SK-N-SH treated with all-trans-retinoic acid at 6 μM for 48 hours (cell line): Measurements from ENCODE around the gene AKAP6.
"Not testable (repeated sequence)": the region's sequence is repeated elsewhere in the genome, so short reads cannot be mapped to it uniquely, and the experiment has no call there.

ENCODE experiments used
- ARNTL ChIP-seq: fragments of 450-650 bp; formaldehyde crosslinking; IDR thresholded peaks from 2 replicates; pipeline ENCODE4 v1.5.0; 2020; ENCODE audit warnings: low read depth, mild to moderate bottlenecking, moderate library complexity, borderline replicate concordance
- BACH2 ChIP-seq: fragments of 250-450 bp; sonication (Bioruptor Pico); IDR thresholded peaks from 2 replicates; pipeline ENCODE4 v1.9.0; 2021; ENCODE audit warnings: mild to moderate bottlenecking, borderline replicate concordance
- CREB5 ChIP-seq: fragments of 250-450 bp; sonication (Bioruptor Pico); IDR thresholded peaks from 2 replicates; pipeline ENCODE4 v1.5.1; 2020; ENCODE audit warnings: low read depth, mild to moderate bottlenecking, moderate library complexity
- CSRNP3 ChIP-seq: fragments of 250-450 bp; sonication (Bioruptor Pico); IDR thresholded peaks from 2 replicates; pipeline ENCODE4 v1.5.1; 2021; ENCODE audit warnings: mild to moderate bottlenecking, moderate library complexity
- ESRRG ChIP-seq: fragments of 250-450 bp; sonication (Bioruptor Pico); IDR thresholded peaks from 2 replicates; pipeline ENCODE4 v1.6.1; 2021; ENCODE audit warnings: mild to moderate bottlenecking
- GLIS3 ChIP-seq: fragments of 250-450 bp; sonication (Bioruptor Pico); IDR thresholded peaks from 2 replicates; pipeline ENCODE4 v1.5.0; 2020; ENCODE audit warnings: mild to moderate bottlenecking, moderate library complexity
- ISL1 ChIP-seq: fragments of 250-450 bp; sonication (Bioruptor Pico); IDR thresholded peaks from 2 replicates; pipeline ENCODE4 v2.1.2; 2022; ENCODE audit warnings: mild to moderate bottlenecking, moderate library complexity
- PATZ1 ChIP-seq: fragments of 250-450 bp; sonication (Bioruptor Pico); IDR thresholded peaks from 2 replicates; pipeline ENCODE4 v1.8.0; 2020; ENCODE audit warnings: mild to moderate bottlenecking, moderate library complexity, borderline replicate concordance
- POU6F1 ChIP-seq: fragments of 250-450 bp; sonication (Bioruptor Pico); IDR thresholded peaks from 2 replicates; pipeline ENCODE4 v1.8.0; 2021; ENCODE audit warnings: low read depth, mild to moderate bottlenecking, moderate library complexity, borderline replicate concordance
- TCF4 ChIP-seq: fragments of 250-450 bp; sonication (Bioruptor Pico); IDR thresholded peaks from 2 replicates; pipeline ENCODE4 v1.8.0; 2021; ENCODE audit warnings: mild to moderate bottlenecking, moderate library complexity, borderline replicate concordance
- TSHZ2 ChIP-seq: fragments of 250-450 bp; sonication (Bioruptor Pico); IDR thresholded peaks from 2 replicates; pipeline ENCODE4 v1.5.0; 2020; ENCODE audit warnings: mild to moderate bottlenecking, moderate library complexity
- ZFP30 ChIP-seq: fragments of 450-650 bp; formaldehyde crosslinking; IDR thresholded peaks from 2 replicates; pipeline ENCODE4 v1.5.0; 2022; ENCODE audit warnings: mild to moderate bottlenecking, moderate library complexity
- ZNF70 ChIP-seq: fragments of 450-650 bp; formaldehyde crosslinking; IDR thresholded peaks from 2 replicates; pipeline ENCODE4 v1.5.0; 2020; ENCODE audit warnings: mild to moderate bottlenecking, moderate library complexity

GRCh38 chr14:32387295-32387694, 58.2 kb downstream of the AKAP6 start:
- not testable (repeated sequence) for TF ChIP-seq TSHZ2 (CRISPR knock-in tag); GLIS3 (CRISPR knock-in tag); ESRRG; ZFP30 (CRISPR knock-in tag); ZNF70 (CRISPR knock-in tag); CREB5; BACH2 (CRISPR knock-in tag); ISL1 (CRISPR knock-in tag); PATZ1 (CRISPR knock-in tag); TCF4; ARNTL (CRISPR knock-in tag); POU6F1; CSRNP3
